ENCODE data around the gene ZSCAN31.
"Not testable (repeated sequence)": the region's sequence is repeated elsewhere in the genome, so short reads cannot be mapped to it uniquely, and the experiment has no call there.

ZSCAN31 gene

GRCh38 chr6:28335564-28336283 is at the start of gene ZSCAN31:
ZSCAN31 (minus strand) TSS chr6:28336148; CDS start chr6:28329683, 6,465 bp downstream.
- peak; percentile 94 for DNase-seq (ENCODE audit: low spot score)

- DNase-seq (ENCODE audit: low spot score) = no peak
Measured at GRCh38 chr6:28384143-28384533, 48.2 kb upstream of the ZSCAN31 start.

- DNase-seq (ENCODE audit: low spot score) = peak; percentile 28
Measured at GRCh38 chr6:28383235-28384142, 47.5 kb upstream of the ZSCAN31 start.

GRCh38 chr6:28380381-28380780 is 44.4 kb upstream of the ZSCAN31 start:
- no peak for DNase-seq (ENCODE audit: low spot score)

- DNase-seq (ENCODE audit: low spot score) = no peak
Measured at GRCh38 chr6:28378644-28379043, 42.7 kb upstream of the ZSCAN31 start.

- no peak for DNase-seq (ENCODE audit: low spot score)
Measured at GRCh38 chr6:28377879-28378278, 41.9 kb upstream of the ZSCAN31 start.

GRCh38 chr6:28373925-28374324 is 38.0 kb upstream of the ZSCAN31 start:
- no peak for DNase-seq (ENCODE audit: low spot score)

GRCh38 chr6:28371706-28372451 is 35.9 kb upstream of the ZSCAN31 start:
- DNase-seq (ENCODE audit: low spot score) = no peak

- DNase-seq (ENCODE audit: low spot score) = no peak
Measured at GRCh38 chr6:28371280-28371679, 35.3 kb upstream of the ZSCAN31 start.

GRCh38 chr6:28370440-28370839 is 34.5 kb upstream of the ZSCAN31 start:
- no peak for DNase-seq (ENCODE audit: low spot score)

GRCh38 chr6:28369463-28369862 is 33.5 kb upstream of the ZSCAN31 start:
- DNase-seq (ENCODE audit: low spot score) = no peak

GRCh38 chr6:28368522-28368921 is 32.6 kb upstream of the ZSCAN31 start:
- no peak for DNase-seq (ENCODE audit: low spot score)

GRCh38 chr6:28365590-28365989 is 29.6 kb upstream of the ZSCAN31 start:
- not testable (repeated sequence) for DNase-seq (ENCODE audit: low spot score)

- no peak for DNase-seq (ENCODE audit: low spot score)
Measured at GRCh38 chr6:28360961-28361360, 25.0 kb upstream of the ZSCAN31 start.

- DNase-seq (ENCODE audit: low spot score) = not testable (repeated sequence)
Measured at GRCh38 chr6:28359562-28359961, 23.6 kb upstream of the ZSCAN31 start.

- no peak for DNase-seq (ENCODE audit: low spot score)
Measured at GRCh38 chr6:28357036-28357435, 21.1 kb upstream of the ZSCAN31 start.

- DNase-seq (ENCODE audit: low spot score) = no peak
Measured at GRCh38 chr6:28356666-28357020, 20.7 kb upstream of the ZSCAN31 start.

GRCh38 chr6:28355743-28356665 is 20.1 kb upstream of the ZSCAN31 start:
- DNase-seq (ENCODE audit: low spot score) = peak; percentile 81

- no peak for DNase-seq (ENCODE audit: low spot score)
Measured at GRCh38 chr6:28354688-28355554, 19.0 kb upstream of the ZSCAN31 start.

- DNase-seq (ENCODE audit: low spot score) = no peak
Measured at GRCh38 chr6:28353981-28354676, 18.2 kb upstream of the ZSCAN31 start.

Data from putamen (tissue), 1 donor.